GM12878 (cell line): Measurements from ENCODE around the gene SESN1. TPM values are rescaled to one million over a fixed set of nuclear protein-coding genes. Genes with fewer than 3 reads are reported as not detected.

ENCODE experiments used
- ATAC-seq: fragments of 200-7000 bp; cut with Tn5 transposase; 3 replicates; pipeline ENCODE4 v1.9.1; 2020; ENCODE audit warnings: mild to moderate bottlenecking, moderate library complexity
- BruUV-seq: library from RNA; stranded (reverse); fragments of 400-500 nt; replicated peaks from 2 replicates; lab custom pipeline; 2021; lab: Mats Ljungman, UMichigan
- CTCF ChIA-PET: fragments of 300-600 bp; sonication (Branson Sonifier 250); formaldehyde crosslinking; extraction: SDS; loops from one replicate; lab custom pipeline; 2021; ENCODE audit warnings: inconsistent platforms; lab: Yijun Ruan, JAX
- POLR2A ChIA-PET: fragments of 350-600 bp; formaldehyde crosslinking; extraction: SDS; loops from one replicate; lab custom pipeline; 2021; ENCODE audit warnings: inconsistent platforms; lab: Charles Lee
- RAD21 ChIA-PET: fragments of 300-600 bp; sonication (Branson Sonifier 250); formaldehyde crosslinking; loops from one replicate; lab custom pipeline; 2023; ENCODE audit warnings: antibody characterized with exemption; ENCODE audit not compliant: unreplicated experiment; lab: Charles Lee
- SMC1A ChIA-PET: fragments of 300-600 bp; sonication (Branson Sonifier 250); formaldehyde crosslinking; loops from one replicate; lab custom pipeline; 2023; ENCODE audit not compliant: unreplicated experiment, uncharacterized antibody; lab: Charles Lee
- DNase-seq: peaks from one replicate; pipeline ENCODE4 v3.0.0-alpha.2; 2011; ENCODE audit warnings: low read depth, low spot score
- FAIRE-seq: peaks from 3 replicates; lab custom pipeline; 2011; peaks lifted over from hg19 to GRCh38; lab: Jason Lieb, UNC
- H2AFZ ChIP-seq: 2 replicates; pipeline ENCODE4 v1.6.0; 2011; ENCODE audit warnings: low read depth, low read length, control low read depth; ENCODE audit not compliant: control insufficient read depth
- H3K27ac ChIP-seq: 2 replicates; pipeline ENCODE4 v1.5.1; 2011; ENCODE audit warnings: control low read depth; ENCODE audit not compliant: control insufficient read depth, insufficient read depth
- H3K27me3 ChIP-seq, 2 experiments: replicated peaks in 1 of 2; 2 replicates each; pipeline versions ENCODE4 v1.6.0 to v1.6.1; 2011; ENCODE audit warnings: low read length in 1 of 2; ENCODE audit not compliant: control insufficient read depth in 2 of 2, insufficient read depth in 2 of 2
- H3K36me3 ChIP-seq, 2 experiments: 2 replicates each; pipeline ENCODE4 v1.5.1; 2011; ENCODE audit warnings: low read length in 1 of 2; ENCODE audit not compliant: control insufficient read depth in 2 of 2, insufficient read depth in 2 of 2
- H3K4me1 ChIP-seq: 2 replicates; pipeline ENCODE4 v1.6.1; 2011; ENCODE audit warnings: mild to moderate bottlenecking, low read length, moderate library complexity, mixed read lengths; ENCODE audit not compliant: control insufficient read depth, insufficient read depth
- H3K4me2 ChIP-seq: 2 replicates; pipeline ENCODE4 v1.6.0; 2011; ENCODE audit warnings: control low read depth; ENCODE audit not compliant: control insufficient read depth, insufficient read depth
- H3K4me3 ChIP-seq: fragments of 200-600 bp; sonication (generic); 2 replicates; pipeline ENCODE4 v1.5.1; 2016
- H3K79me2 ChIP-seq: 2 replicates; pipeline ENCODE4 v1.6.0; 2011; ENCODE audit warnings: low read length; ENCODE audit not compliant: control insufficient read depth, insufficient read depth
- H3K9ac ChIP-seq: 2 replicates; pipeline ENCODE4 v1.8.0; 2011; ENCODE audit warnings: low read length, control low read depth, mixed read lengths; ENCODE audit not compliant: control insufficient read depth, insufficient read depth
- H3K9me3 ChIP-seq: replicated peaks from 3 replicates; pipeline ENCODE4 v1.5.1; 2011; ENCODE audit warnings: mild to moderate bottlenecking, low read length; ENCODE audit not compliant: control insufficient read depth, insufficient read depth
- H4K20me1 ChIP-seq: 2 replicates; pipeline ENCODE4 v1.6.0; 2011; ENCODE audit not compliant: control insufficient read depth, insufficient read depth
- ASH2L ChIP-seq: fragments of 300-600, 200-600 bp; sonication (generic); IDR thresholded peaks from 2 replicates; pipeline ENCODE4 v1.6.1; 2017; ENCODE audit warnings: low read depth, mild to moderate bottlenecking, borderline replicate concordance
- LARP7 ChIP-seq: fragments of 450-650 bp; IDR thresholded peaks from 2 replicates; pipeline ENCODE4 v1.6.1; 2017; ENCODE audit warnings: mild to moderate bottlenecking
- MTA2 ChIP-seq: fragments of 450-650 bp; IDR thresholded peaks from 2 replicates; pipeline ENCODE4 v1.6.1; 2016; ENCODE audit warnings: low read depth, mild to moderate bottlenecking, moderate library complexity
- MTA3 ChIP-seq: IDR thresholded peaks from 2 replicates; pipeline ENCODE4 v1.6.1; 2012; ENCODE audit warnings: low read length, inconsistent platforms, borderline replicate concordance
- PAX8 ChIP-seq: fragments of 450-650 bp; IDR thresholded peaks from 2 replicates; pipeline ENCODE4 v1.6.1; 2017; ENCODE audit warnings: mild to moderate bottlenecking, moderate library complexity
- POLR2AphosphoS2 ChIP-seq: IDR thresholded peaks from 2 replicates; pipeline ENCODE4 v1.6.1; 2011; ENCODE audit warnings: low read depth, mild to moderate bottlenecking, low read length, improper control_type of control experiment, moderate library complexity
- RELA ChIP-seq: fragments of 450-650 bp; IDR thresholded peaks from 2 replicates; pipeline ENCODE4 v1.8.0; 2014; ENCODE audit warnings: borderline replicate concordance; ENCODE audit not compliant: partially characterized antibody
- SMAD1 ChIP-seq: fragments of 450-650 bp; IDR thresholded peaks from 2 replicates; pipeline ENCODE4 v1.6.1; 2018; ENCODE audit warnings: mild to moderate bottlenecking, low read depth; ENCODE audit not compliant: partially characterized antibody
- ZNF384 ChIP-seq: IDR thresholded peaks from 2 replicates; pipeline ENCODE4 v1.6.1; 2012; ENCODE audit warnings: low read depth, mild to moderate bottlenecking, low read length, improper control_type of control experiment, borderline replicate concordance
- ZZZ3 ChIP-seq: IDR thresholded peaks from 2 replicates; pipeline ENCODE4 v1.6.1; 2011; ENCODE audit warnings: low read depth; ENCODE audit not compliant: control insufficient read depth, insufficient read length
- WGBS: methylation state at CpG from one replicate; pipeline ENCODE4 v1.1.6; 2016; ENCODE audit warnings: low lambda C conversion rate; ENCODE audit not compliant: insufficient replicate concordance, insufficient coverage; ENCODE audit errors: missing lambda C conversion rate; 5-methylcytosine and 5-hydroxymethylcytosine counted together
- in situ Hi-C: fragments of 300-500 bp; cut with MboI; formaldehyde crosslinking; loops from 9 replicates; pipeline ENCODE4 v1.14.3; 2018; ENCODE audit warnings: mixed read lengths
- intact Hi-C: fragments of 100-400 bp; cut with micrococcal nuclease; formaldehyde crosslinking; loops from one replicate; pipeline ENCODE4 v1.14.2; 2022; ENCODE audit not compliant: unreplicated experiment
- polyA plus RNA-seq, 11 experiments: library from polyadenylated mRNA; depleted of rRNA in 4 of 11; unstranded in 6 of 11; stranded (reverse) in 5 of 11; fragments of >200 nt; fragmentation: Nextera tagmentation in 4 of 11; fragmentation: Illumina TruSeq in 1 of 11; extraction: Ambion mirVana in 4 of 11; extraction: Trizol in 1 of 11; gene quantifications; 1 replicate in 1 of 11; 2 replicates in 10 of 11; pipeline versions ENCODE4 v1.2.1 to v1.2.3, GENCODE V29; 2011 to 2016; ENCODE audit warnings: inconsistent platforms in 2 of 11, missing spikeins in 2 of 11, low read depth in 1 of 11
- total RNA-seq, 4 experiments: library from RNA; depleted of rRNA in 3 of 4; stranded (reverse); fragments of >200 nt in 3 of 4; fragmentation: Illumina TruSeq in 1 of 4; extraction: Trizol in 1 of 4; gene quantifications; 2 replicates each; pipeline versions ENCODE4 v1.2.1 to v1.2.3, GENCODE V29; 2013 to 2021
- TF ChIP-seq, protein P1 (sequence below): fragments of 450-650 bp; IDR thresholded peaks from 2 replicates; pipeline ENCODE4 v1.6.1; 2018; ENCODE audit warnings: borderline replicate concordance, mild to moderate bottlenecking; ENCODE audit not compliant: partially characterized antibody
- TF ChIP-seq, protein P2 (sequence below): IDR thresholded peaks from 2 replicates; pipeline ENCODE4 v1.6.1; 2012; ENCODE audit warnings: low read depth, low read length, improper control_type of control experiment
- TF ChIP-seq, protein P3 (sequence below): fragments of 150-350 bp; IDR thresholded peaks from 2 replicates; pipeline ENCODE4 v1.6.1; 2016; ENCODE audit warnings: low read depth, low read length

Gene SESN1
- total and polyA plus RNA-seq, 10 of the 15 experiments (the other 5 are each of a cell fraction or from before 2014, with no cell fraction given): 1.3 to 13.0 (median 3.3) TPM

DNA sequence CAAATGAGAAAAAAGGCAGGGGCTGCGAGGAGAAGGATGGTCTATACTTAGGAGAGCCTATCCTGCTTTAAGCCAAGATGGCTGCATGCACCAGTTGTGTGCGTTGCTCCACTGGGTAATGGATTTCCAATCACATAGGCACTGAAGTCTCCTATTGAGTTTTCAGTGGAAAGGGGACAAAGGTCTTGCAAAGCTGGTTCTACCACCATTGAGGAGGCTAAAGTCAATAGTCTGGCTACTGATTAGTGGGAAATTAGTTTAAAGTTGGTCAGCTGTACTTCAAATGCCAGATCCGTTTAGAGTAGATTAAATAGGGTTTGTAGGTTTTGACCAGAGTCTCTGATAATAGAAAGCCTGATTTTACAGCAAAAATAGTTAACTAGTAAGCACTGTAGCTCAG, 104.9 kb downstream of the SESN1 start:
- H3K4me1 ChIP-seq: no peaks in the 10 kb centered on the region
- no peak for DNase-seq
- no peaks in the 10 kb centered on the region for H3K9me3 ChIP-seq
- ChIA-PET CTCF (interaction anchor here (0.6 kb wide), 1 partner anchor 15 kb away, joined by 7 read pairs; no protein-coding TSS in a partner anchor), RAD21 (no interaction called here), SMC1A (no interaction called here), POLR2A (no interaction called here)
- H3K4me3 ChIP-seq: no peak overlapping the region
- H2AFZ ChIP-seq: no peak overlapping the region
- no peak overlapping the region for H3K9ac ChIP-seq
- no peak for FAIRE-seq
- ATAC-seq: no peak
- 42% methylated on average over 3 of the region's 3 CpGs for WGBS
- H3K27me3 ChIP-seq: no peaks in the 10 kb centered on the region
- TF ChIP-seq, protein P1, sequence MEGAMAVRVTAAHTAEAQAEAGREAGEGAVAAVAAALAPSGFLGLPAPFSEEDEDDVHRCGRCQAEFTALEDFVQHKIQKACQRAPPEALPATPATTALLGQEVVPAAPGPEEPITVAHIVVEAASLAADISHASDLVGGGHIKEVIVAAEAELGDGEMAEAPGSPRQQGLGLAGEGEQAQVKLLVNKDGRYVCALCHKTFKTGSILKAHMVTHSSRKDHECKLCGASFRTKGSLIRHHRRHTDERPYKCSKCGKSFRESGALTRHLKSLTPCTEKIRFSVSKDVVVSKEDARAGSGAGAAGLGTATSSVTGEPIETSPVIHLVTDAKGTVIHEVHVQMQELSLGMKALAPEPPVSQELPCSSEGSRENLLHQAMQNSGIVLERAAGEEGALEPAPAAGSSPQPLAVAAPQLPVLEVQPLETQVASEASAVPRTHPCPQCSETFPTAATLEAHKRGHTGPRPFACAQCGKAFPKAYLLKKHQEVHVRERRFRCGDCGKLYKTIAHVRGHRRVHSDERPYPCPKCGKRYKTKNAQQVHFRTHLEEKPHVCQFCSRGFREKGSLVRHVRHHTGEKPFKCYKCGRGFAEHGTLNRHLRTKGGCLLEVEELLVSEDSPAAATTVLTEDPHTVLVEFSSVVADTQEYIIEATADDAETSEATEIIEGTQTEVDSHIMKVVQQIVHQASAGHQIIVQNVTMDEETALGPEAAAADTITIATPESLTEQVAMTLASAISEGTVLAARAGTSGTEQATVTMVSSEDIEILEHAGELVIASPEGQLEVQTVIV: no peak
- TF ChIP-seq ASH2L (no peak), PAX8 (no peak), SMAD1 (no peak), MTA3 (no peak), MTA2 (no peak), POLR2AphosphoS2 (no peak), ZZZ3 (no peak), RELA (no peak), LARP7 (no peak), ZNF384 (no peak)
- TF ChIP-seq, protein P2, sequence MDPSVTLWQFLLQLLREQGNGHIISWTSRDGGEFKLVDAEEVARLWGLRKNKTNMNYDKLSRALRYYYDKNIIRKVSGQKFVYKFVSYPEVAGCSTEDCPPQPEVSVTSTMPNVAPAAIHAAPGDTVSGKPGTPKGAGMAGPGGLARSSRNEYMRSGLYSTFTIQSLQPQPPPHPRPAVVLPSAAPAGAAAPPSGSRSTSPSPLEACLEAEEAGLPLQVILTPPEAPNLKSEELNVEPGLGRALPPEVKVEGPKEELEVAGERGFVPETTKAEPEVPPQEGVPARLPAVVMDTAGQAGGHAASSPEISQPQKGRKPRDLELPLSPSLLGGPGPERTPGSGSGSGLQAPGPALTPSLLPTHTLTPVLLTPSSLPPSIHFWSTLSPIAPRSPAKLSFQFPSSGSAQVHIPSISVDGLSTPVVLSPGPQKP: no peak
- TF ChIP-seq, protein P3, sequence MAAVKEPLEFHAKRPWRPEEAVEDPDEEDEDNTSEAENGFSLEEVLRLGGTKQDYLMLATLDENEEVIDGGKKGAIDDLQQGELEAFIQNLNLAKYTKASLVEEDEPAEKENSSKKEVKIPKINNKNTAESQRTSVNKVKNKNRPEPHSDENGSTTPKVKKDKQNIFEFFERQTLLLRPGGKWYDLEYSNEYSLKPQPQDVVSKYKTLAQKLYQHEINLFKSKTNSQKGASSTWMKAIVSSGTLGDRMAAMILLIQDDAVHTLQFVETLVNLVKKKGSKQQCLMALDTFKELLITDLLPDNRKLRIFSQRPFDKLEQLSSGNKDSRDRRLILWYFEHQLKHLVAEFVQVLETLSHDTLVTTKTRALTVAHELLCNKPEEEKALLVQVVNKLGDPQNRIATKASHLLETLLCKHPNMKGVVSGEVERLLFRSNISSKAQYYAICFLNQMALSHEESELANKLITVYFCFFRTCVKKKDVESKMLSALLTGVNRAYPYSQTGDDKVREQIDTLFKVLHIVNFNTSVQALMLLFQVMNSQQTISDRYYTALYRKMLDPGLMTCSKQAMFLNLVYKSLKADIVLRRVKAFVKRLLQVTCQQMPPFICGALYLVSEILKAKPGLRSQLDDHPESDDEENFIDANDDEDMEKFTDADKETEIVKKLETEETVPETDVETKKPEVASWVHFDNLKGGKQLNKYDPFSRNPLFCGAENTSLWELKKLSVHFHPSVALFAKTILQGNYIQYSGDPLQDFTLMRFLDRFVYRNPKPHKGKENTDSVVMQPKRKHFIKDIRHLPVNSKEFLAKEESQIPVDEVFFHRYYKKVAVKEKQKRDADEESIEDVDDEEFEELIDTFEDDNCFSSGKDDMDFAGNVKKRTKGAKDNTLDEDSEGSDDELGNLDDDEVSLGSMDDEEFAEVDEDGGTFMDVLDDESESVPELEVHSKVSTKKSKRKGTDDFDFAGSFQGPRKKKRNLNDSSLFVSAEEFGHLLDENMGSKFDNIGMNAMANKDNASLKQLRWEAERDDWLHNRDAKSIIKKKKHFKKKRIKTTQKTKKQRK: no peak
- H3K36me3 ChIP-seq: no peaks in the 10 kb centered on the region
- no peaks in the 10 kb centered on the region for H4K20me1 ChIP-seq
- intact Hi-C loops: no loop called here
- in situ Hi-C loops: no loop called here
- no peak overlapping the region for H3K27ac ChIP-seq
- BruUV-seq: no TSS peak
- H3K79me2 ChIP-seq: no peaks in the 10 kb centered on the region
- H3K4me2 ChIP-seq: no peak overlapping the region
